Sigmoid colon (tissue), 4 donors: ENCODE measurements around the gene ABHD12.

Experiments used
- EP300 ChIP-seq, 4 donors: sonication (generic); formaldehyde crosslinking; IDR thresholded peaks; one replicate each; pipeline ENCODE4 v1.6.1; 2017; ENCODE audit warnings: antibody characterized with exemption in 4 of 4
- POLR2A ChIP-seq, 2 donors: fragments of 450-650 bp; IDR thresholded peaks; one replicate each; pipeline ENCODE4 v1.6.1; 2016; ENCODE audit warnings: antibody characterized with exemption in 2 of 2, mild to moderate bottlenecking in 2 of 2, moderate library complexity in 2 of 2
- POLR2AphosphoS5 ChIP-seq, 4 donors: sonication (generic); formaldehyde crosslinking; IDR thresholded peaks; one replicate each; pipeline ENCODE4 v1.6.1; 2017; ENCODE audit warnings: antibody characterized with exemption in 4 of 4
- TF ChIP-seq, protein P1 (sequence below), 4 experiments: fragments of 450-650 bp in 3 of 4; fragments of 200-600 bp in 1 of 4; IDR thresholded peaks; one replicate each; pipeline ENCODE4 v1.5.1; 2016 to 2019; ENCODE audit warnings: antibody characterized with exemption in 4 of 4, mild to moderate bottlenecking in 3 of 4, moderate library complexity in 2 of 4

DNA sequence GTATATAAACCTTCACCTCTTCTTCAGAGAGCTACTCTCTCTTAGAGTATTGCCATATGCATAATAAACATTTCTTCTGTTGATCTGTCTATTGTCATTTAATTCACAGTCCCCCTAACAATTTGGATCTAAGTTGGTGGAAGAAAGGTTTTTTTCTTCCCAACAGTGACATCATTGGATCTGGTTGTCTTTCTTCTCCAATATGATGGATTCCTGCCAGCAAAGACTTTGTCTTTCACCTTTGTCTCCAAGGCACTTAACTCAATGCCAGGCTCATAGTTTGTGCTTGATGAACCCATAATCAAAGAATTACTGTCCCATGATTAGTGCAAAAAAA lies 39.6 kb downstream of the ABHD12 start:
- TF ChIP-seq POLR2A (IDR thresholded peaks at IDR 0.05) (no peak), POLR2AphosphoS5 (IDR thresholded peaks at IDR 0.05) (no peak), EP300 (IDR thresholded peaks at IDR 0.05) (no peak)
- TF ChIP-seq, protein P1, sequence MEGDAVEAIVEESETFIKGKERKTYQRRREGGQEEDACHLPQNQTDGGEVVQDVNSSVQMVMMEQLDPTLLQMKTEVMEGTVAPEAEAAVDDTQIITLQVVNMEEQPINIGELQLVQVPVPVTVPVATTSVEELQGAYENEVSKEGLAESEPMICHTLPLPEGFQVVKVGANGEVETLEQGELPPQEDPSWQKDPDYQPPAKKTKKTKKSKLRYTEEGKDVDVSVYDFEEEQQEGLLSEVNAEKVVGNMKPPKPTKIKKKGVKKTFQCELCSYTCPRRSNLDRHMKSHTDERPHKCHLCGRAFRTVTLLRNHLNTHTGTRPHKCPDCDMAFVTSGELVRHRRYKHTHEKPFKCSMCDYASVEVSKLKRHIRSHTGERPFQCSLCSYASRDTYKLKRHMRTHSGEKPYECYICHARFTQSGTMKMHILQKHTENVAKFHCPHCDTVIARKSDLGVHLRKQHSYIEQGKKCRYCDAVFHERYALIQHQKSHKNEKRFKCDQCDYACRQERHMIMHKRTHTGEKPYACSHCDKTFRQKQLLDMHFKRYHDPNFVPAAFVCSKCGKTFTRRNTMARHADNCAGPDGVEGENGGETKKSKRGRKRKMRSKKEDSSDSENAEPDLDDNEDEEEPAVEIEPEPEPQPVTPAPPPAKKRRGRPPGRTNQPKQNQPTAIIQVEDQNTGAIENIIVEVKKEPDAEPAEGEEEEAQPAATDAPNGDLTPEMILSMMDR (IDR thresholded peaks at IDR 0.05): no peak
